ENCODE data around the gene ERAL1. TPM values are rescaled to one million over a fixed set of nuclear protein-coding genes. Genes with fewer than 3 reads are reported as not detected.

ERAL1 gene
- total and polyA plus RNA-seq, 2 of the 8 experiments (the other 6 are each of a cell fraction or from before 2014, with no cell fraction given), result 67.8 to 122 TPM

DNA sequence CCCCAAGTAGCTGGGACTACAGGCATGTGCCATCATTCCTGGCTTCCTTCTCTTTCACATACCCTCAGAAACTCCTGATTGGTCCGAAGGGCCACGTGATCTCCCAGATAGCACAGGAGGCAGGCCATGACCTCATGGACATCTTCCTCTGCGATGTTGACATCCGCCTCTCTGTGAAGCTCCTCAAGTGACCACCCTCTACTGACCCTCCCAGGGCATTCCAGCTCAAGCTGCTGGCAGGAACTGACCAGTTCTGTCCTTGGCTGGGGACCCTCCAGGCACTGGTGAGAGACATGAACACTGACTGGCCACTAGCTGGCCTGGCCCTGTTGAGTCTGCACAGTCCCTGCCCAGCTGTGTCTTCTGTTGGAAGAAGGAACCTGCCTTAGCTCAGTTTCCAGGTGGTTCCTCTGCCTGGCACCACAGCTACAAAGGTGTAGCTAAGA, 5.6 kb downstream of the ERAL1 start (continued):
- TF ChIP-seq CTCF (IDR thresholded peaks at IDR 0.05; ENCODE audit: control extremely low read depth in 1 of 3, insufficient read depth in 1 of 3, low read depth in 1 of 3, low read length in 3 of 3), result no peak
- no peak for TF ChIP-seq NANOG (IDR thresholded peaks at IDR 0.05; ENCODE audit: insufficient read depth, low read depth, low read length, poor library complexity, severe bottlenecking)
- no peak for TF ChIP-seq SUZ12 (IDR thresholded peaks at IDR 0.05; ENCODE audit: low read length)
- TF ChIP-seq GTF2F1 (IDR thresholded peaks at IDR 0.05; ENCODE audit: borderline replicate concordance, low read depth, low read length), result no peak

Data from H1 (cell line).